Measurements from ENCODE around the gene NYAP2.

Gene NYAP2

GRCh38 chr2:225558399-225559071 lies 159.0 kb downstream of the NYAP2 start:
- TF ChIP-seq MAX (IDR thresholded peaks at IDR 0.05) (no peak), FOXM1 (IDR thresholded peaks at IDR 0.05; ENCODE audit: borderline replicate concordance, low read depth) (no peak)

- no peak for TF ChIP-seq EGR1 (IDR thresholded peaks at IDR 0.05)
- TF ChIP-seq FOXM1 (IDR thresholded peaks at IDR 0.05; ENCODE audit: borderline replicate concordance, low read depth), result no peak
- no peak for TF ChIP-seq EP300 (IDR thresholded peaks at IDR 0.05; ENCODE audit: borderline replicate concordance)
- no peak for TF ChIP-seq NFIC (IDR thresholded peaks at IDR 0.05)
- TF ChIP-seq USF1 (IDR thresholded peaks at IDR 0.05), result no peak
- TF ChIP-seq MAX (IDR thresholded peaks at IDR 0.05), result no peak
- no peak for TF ChIP-seq CREB1 (IDR thresholded peaks at IDR 0.05; ENCODE audit: low read depth)
- no peak for TF ChIP-seq CEBPB (IDR thresholded peaks at IDR 0.05)
- no peak for TF ChIP-seq ZBTB7A (IDR thresholded peaks at IDR 0.05; ENCODE audit: low read depth)
- no peak for TF ChIP-seq TAF1 (IDR thresholded peaks at IDR 0.05; ENCODE audit: low read depth)
- TF ChIP-seq TCF12 (IDR thresholded peaks at IDR 0.05; ENCODE audit: low read depth), result no peak
- no peak for TF ChIP-seq REST (IDR thresholded peaks at IDR 0.05; ENCODE audit: low read depth)
- no peak for TF ChIP-seq RAD21 (IDR thresholded peaks at IDR 0.05; ENCODE audit: low read depth)
- no peak for TF ChIP-seq TEAD4 (IDR thresholded peaks at IDR 0.05)
- TF ChIP-seq YY1 (IDR thresholded peaks at IDR 0.05; ENCODE audit: low read depth), result no peak
Measured at GRCh38 chr2:225559072-225559415, 159.5 kb downstream of the NYAP2 start.

GRCh38 chr2:225566798-225567197 lies 167.3 kb downstream of the NYAP2 start:
- no peak for TF ChIP-seq EP300 (IDR thresholded peaks at IDR 0.05; ENCODE audit: borderline replicate concordance)
- TF ChIP-seq CEBPB (IDR thresholded peaks at IDR 0.05), result no peak
- no peak for TF ChIP-seq ZBTB7A (IDR thresholded peaks at IDR 0.05; ENCODE audit: low read depth)
- no peak for TF ChIP-seq USF1 (IDR thresholded peaks at IDR 0.05)
- TF ChIP-seq TAF1 (IDR thresholded peaks at IDR 0.05; ENCODE audit: low read depth), result no peak
- no peak for TF ChIP-seq YY1 (IDR thresholded peaks at IDR 0.05; ENCODE audit: low read depth)
- no peak for TF ChIP-seq TEAD4 (IDR thresholded peaks at IDR 0.05)
- no peak for TF ChIP-seq REST (IDR thresholded peaks at IDR 0.05; ENCODE audit: low read depth)
- no peak for TF ChIP-seq TCF12 (IDR thresholded peaks at IDR 0.05; ENCODE audit: low read depth)
- TF ChIP-seq CREB1 (IDR thresholded peaks at IDR 0.05; ENCODE audit: low read depth), result no peak
- no peak for TF ChIP-seq FOXM1 (IDR thresholded peaks at IDR 0.05; ENCODE audit: borderline replicate concordance, low read depth)
- no peak for TF ChIP-seq EGR1 (IDR thresholded peaks at IDR 0.05)
- TF ChIP-seq MAX (IDR thresholded peaks at IDR 0.05), result no peak
- TF ChIP-seq RAD21 (IDR thresholded peaks at IDR 0.05; ENCODE audit: low read depth), result no peak
- no peak for TF ChIP-seq NFIC (IDR thresholded peaks at IDR 0.05)

GRCh38 chr2:225569995-225570394 lies 170.5 kb downstream of the NYAP2 start:
- TF ChIP-seq TCF12 (IDR thresholded peaks at IDR 0.05; ENCODE audit: low read depth) (no peak), RAD21 (IDR thresholded peaks at IDR 0.05; ENCODE audit: low read depth) (no peak), FOXM1 (IDR thresholded peaks at IDR 0.05; ENCODE audit: borderline replicate concordance, low read depth) (no peak), CREB1 (IDR thresholded peaks at IDR 0.05; ENCODE audit: low read depth) (no peak), YY1 (IDR thresholded peaks at IDR 0.05; ENCODE audit: low read depth) (no peak), USF1 (IDR thresholded peaks at IDR 0.05) (no peak), ZBTB7A (IDR thresholded peaks at IDR 0.05; ENCODE audit: low read depth) (no peak), EP300 (IDR thresholded peaks at IDR 0.05; ENCODE audit: borderline replicate concordance) (no peak), TEAD4 (IDR thresholded peaks at IDR 0.05) (no peak), TAF1 (IDR thresholded peaks at IDR 0.05; ENCODE audit: low read depth) (no peak), NFIC (IDR thresholded peaks at IDR 0.05) (no peak)

GRCh38 chr2:225573603-225574002 lies 174.1 kb downstream of the NYAP2 start:
- TF ChIP-seq TAF1 (IDR thresholded peaks at IDR 0.05; ENCODE audit: low read depth) (no peak), ZBTB7A (IDR thresholded peaks at IDR 0.05; ENCODE audit: low read depth) (no peak), EGR1 (IDR thresholded peaks at IDR 0.05) (no peak), REST (IDR thresholded peaks at IDR 0.05; ENCODE audit: low read depth) (no peak), CREB1 (IDR thresholded peaks at IDR 0.05; ENCODE audit: low read depth) (no peak), TEAD4 (IDR thresholded peaks at IDR 0.05) (no peak), CEBPB (IDR thresholded peaks at IDR 0.05) (no peak), NFIC (IDR thresholded peaks at IDR 0.05) (no peak), YY1 (IDR thresholded peaks at IDR 0.05; ENCODE audit: low read depth) (no peak), TCF12 (IDR thresholded peaks at IDR 0.05; ENCODE audit: low read depth) (no peak), USF1 (IDR thresholded peaks at IDR 0.05) (no peak), RAD21 (IDR thresholded peaks at IDR 0.05; ENCODE audit: low read depth) (no peak), MAX (IDR thresholded peaks at IDR 0.05) (no peak), FOXM1 (IDR thresholded peaks at IDR 0.05; ENCODE audit: borderline replicate concordance, low read depth) (no peak), EP300 (IDR thresholded peaks at IDR 0.05; ENCODE audit: borderline replicate concordance) (no peak)

Measured in Ishikawa (cell line).